Activated CD4-positive, alpha-beta T cell treated with anti-CD3 and anti-CD28 coated beads, Interleukin-2, amount 50 U/mL, for 4 hours (primary cell): Measurements from ENCODE around the gene ATP5F1D.

ENCODE experiments used
- DNase-seq, 2 experiments: peaks; one replicate each; pipeline ENCODE4 v3.0.0-alpha.2; 2020

The ATP5F1D gene

GRCh38 chr19:1248139-1248785, 6.7 kb downstream of the ATP5F1D start, which contains the start of gene MIDN:
TSS of gene MIDN (plus strand) at chr19:1248583. CDS start at chr19:1250297, 1,714 bp downstream.
- peak; percentile 48 to 58 for DNase-seq

- peak; percentile 74 to 80 for DNase-seq
Measured at GRCh38 chr19:1248786-1249297, 7.3 kb downstream of the ATP5F1D start.

GRCh38 chr19:1249298-1249989, 7.9 kb downstream of the ATP5F1D start:
- peak; percentile 95 to 96 for DNase-seq

- no peak for DNase-seq
Measured at GRCh38 chr19:1249990-1250436, 8.5 kb downstream of the ATP5F1D start.

- peak in 1 of 2 experiments; percentile 47 for DNase-seq
Measured at GRCh38 chr19:1250437-1251260, 9.1 kb downstream of the ATP5F1D start.

- DNase-seq = peak; percentile 53 to 60
Measured at GRCh38 chr19:1251330-1252220, 10.0 kb downstream of the ATP5F1D start.

- no peak for DNase-seq
Measured at GRCh38 chr19:1252221-1252820, 10.8 kb downstream of the ATP5F1D start.

- peak; percentile 60 to 64 for DNase-seq
Measured at GRCh38 chr19:1252821-1253513, 11.4 kb downstream of the ATP5F1D start.

- DNase-seq = no peak
Measured at GRCh38 chr19:1253514-1254080, 12.0 kb downstream of the ATP5F1D start.

- DNase-seq = no peak
Measured at GRCh38 chr19:1254081-1254527, 12.6 kb downstream of the ATP5F1D start.

- DNase-seq = no peak
Measured at GRCh38 chr19:1254530-1255185, 13.1 kb downstream of the ATP5F1D start.

- no peak for DNase-seq
Measured at GRCh38 chr19:1255186-1256161, 13.9 kb downstream of the ATP5F1D start.

GRCh38 chr19:1256646-1257474, 15.3 kb downstream of the ATP5F1D start:
- no peak for DNase-seq

GRCh38 chr19:1257475-1258162, 16.1 kb downstream of the ATP5F1D start:
- DNase-seq = no peak

GRCh38 chr19:1258163-1258492, 16.6 kb downstream of the ATP5F1D start:
- no peak for DNase-seq

GRCh38 chr19:1258707-1259205, 17.2 kb downstream of the ATP5F1D start:
- no peak for DNase-seq
